ENCODE measurements around the gene SH2D3C.

Gene SH2D3C

GRCh38 chr9:127778280-127779135 lies at the start of gene SH2D3C:
SH2D3C (minus strand) TSS chr9:127778666; CDS start chr9:127778627, 39 bp downstream.
- DNase-seq: peak in 1 of 2 donors; percentile 64

GRCh38 chr9:127826253-127826913 lies 47.9 kb upstream of the SH2D3C start:
- DNase-seq: no peak

DNA sequence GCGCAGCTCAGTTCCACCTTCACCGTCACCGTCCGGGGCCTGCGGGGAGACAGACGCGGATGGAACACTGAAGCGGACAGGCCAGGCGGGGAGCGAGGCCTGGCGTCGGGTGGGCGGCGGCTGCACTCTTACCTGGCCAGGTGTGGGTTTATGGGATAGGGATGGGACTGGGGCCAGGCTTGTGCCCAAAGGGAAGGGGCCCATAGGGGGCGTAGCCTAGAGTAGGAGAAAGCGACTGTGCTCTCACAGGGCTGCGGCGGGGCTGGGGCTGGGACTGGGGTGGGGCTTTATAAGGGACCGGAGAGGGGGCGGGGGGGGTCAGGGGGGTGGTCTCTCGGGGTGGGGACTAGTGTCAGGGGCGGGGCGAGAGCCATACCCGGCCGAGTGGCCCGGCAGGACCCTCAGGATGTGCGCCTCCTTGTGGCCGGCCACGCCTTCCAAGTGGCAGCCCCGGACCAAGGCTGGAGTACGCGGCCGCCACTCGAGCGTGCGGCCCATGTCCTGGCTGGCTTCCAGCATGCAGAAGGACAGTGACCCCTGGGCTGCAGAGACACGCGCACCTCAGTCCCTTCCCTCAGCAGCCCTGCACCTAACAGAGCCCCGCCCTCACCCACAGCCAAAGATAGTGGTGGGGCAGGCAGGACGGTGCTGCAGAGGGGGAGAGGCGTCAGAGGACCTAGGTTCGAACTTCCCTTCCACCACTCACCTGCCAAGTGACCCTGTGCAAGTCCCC lies 47.0 kb upstream of the SH2D3C start:
- no peak for DNase-seq

DNA sequence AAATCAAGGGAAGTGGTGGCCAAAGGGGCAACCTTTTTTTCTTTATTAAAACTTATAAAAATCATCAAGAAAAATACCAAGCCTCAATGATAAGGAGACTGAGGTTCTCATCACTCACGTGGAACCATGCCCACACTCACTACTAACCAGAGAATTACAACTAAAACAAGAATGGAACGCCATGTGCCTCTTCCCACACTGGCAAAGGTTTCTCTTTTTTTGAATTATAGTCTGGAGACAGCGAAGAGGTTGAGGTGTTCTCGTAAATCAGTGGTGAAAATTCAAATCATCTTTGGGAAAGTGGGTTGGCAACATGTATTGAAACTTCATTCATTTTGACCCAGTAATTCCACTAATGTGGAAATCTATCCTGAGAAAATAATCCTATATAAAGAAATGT lies 43.6 kb upstream of the SH2D3C start:
- no peak for DNase-seq

GRCh38 chr9:127818574-127818973 lies 40.1 kb upstream of the SH2D3C start:
- no peak for DNase-seq

GRCh38 chr9:127817881-127818434 lies 39.5 kb upstream of the SH2D3C start:
- DNase-seq: no peak

- DNase-seq: no peak
Measured at GRCh38 chr9:127816728-127817127, 38.3 kb upstream of the SH2D3C start.

DNA sequence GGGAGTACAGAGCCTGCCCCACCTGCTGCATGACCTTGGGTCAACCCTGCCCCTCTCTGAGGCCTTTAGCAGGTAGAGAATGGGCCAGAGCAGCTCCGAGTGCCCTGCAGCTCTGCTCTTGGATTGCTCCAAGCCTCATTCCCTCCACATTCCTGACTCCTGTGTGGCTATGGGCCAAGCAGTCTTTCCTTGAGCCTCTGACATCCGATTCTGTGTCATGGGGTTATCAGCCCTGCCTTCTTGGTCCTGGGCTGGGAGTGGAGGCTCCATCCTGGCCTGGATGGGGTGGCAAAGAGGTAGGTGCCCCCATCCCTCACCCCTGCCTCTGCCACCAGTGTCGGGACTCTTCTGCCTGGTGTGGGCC lies 37.9 kb upstream of the SH2D3C start:
- no peak for DNase-seq

- DNase-seq: no peak
Measured at GRCh38 chr9:127815512-127816361, 37.3 kb upstream of the SH2D3C start.

DNA sequence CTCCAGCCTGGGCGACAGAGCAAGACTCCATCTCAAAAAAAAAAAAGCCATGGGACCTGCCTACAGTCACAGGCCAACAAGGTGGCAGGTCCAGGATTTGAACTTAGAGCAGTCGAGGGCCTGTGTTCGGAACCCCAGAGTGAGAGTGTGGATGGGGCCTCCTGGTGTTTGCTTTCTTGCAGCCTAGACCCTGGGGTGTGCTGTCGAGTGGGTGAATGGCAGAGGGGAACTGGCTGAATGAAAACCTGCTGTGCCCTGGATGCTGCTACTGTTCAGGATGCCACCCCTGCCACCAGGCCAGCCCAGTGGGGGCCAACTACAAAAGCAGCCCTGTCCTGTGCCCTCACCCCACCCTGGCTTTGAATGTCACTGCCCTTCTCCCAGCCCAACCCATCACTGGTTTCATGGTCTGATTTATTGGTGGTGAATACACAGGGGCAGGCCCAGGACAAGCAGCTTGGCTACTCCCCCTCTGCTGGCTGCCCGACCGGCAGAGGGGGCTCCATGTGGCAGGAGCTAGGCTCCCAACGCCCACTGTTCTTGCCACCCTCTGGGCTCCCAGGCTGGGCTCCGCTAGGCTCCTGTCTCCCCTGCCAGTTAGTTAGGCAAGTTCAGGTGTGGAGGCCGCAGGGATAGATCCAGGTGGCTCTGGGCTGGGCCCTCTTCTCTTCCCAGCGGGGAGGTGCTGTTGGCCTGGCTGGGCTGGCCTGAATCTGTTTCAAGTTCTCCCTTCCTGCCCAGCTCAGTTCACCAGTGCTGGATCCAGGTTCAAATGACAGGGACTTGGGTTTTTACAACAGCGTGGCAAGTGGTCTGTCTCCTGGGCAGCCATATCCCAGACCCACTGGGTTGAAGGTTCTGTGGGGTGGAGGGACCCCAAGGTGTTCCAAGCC lies 36.4 kb upstream of the SH2D3C start:
- no peak for DNase-seq

GRCh38 chr9:127813686-127814226 lies 35.3 kb upstream of the SH2D3C start:
- DNase-seq: no peak

DNA sequence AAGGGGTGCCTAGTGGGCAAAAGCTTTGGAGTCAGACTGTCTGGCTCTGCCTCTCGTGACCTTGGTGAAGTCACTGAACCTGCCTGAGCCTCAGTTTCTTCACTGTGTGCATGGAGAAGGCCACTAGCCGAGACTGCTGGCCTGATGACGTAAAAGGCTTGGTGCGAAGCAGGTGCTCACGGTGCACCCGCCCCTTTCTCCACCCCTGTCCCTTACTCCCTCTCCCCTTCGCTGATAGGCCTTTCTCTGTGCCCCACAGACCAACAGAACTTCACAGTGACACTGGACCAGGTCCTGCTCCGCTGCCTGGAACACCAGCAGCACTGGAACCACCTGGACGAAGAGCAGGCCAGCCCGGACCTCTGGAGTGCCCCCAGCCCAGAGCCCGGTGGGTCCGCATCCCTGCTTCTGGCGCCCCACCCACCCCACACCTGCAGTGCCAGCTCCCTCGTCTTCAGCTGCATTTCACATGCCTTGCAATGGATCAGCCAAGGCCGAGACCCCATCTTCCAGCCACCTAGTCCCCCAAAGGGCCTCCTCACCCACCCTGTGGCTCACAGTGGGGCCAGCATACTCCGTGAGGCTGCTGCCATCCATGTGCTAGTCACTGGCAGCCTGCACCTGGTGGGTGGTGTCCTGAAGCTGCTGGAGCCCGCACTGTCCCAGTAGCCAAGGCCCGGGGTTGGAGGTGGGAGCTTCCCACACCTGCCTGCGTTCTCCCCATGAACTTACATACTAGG lies 34.6 kb upstream of the SH2D3C start:
- DNase-seq: no peak

GRCh38 chr9:127812011-127812410 lies 33.5 kb upstream of the SH2D3C start:
- no peak for DNase-seq

- no peak for DNase-seq
Measured at GRCh38 chr9:127810378-127811187, 32.1 kb upstream of the SH2D3C start.

GRCh38 chr9:127809540-127810377 lies 31.3 kb upstream of the SH2D3C start:
- no peak for DNase-seq

DNA sequence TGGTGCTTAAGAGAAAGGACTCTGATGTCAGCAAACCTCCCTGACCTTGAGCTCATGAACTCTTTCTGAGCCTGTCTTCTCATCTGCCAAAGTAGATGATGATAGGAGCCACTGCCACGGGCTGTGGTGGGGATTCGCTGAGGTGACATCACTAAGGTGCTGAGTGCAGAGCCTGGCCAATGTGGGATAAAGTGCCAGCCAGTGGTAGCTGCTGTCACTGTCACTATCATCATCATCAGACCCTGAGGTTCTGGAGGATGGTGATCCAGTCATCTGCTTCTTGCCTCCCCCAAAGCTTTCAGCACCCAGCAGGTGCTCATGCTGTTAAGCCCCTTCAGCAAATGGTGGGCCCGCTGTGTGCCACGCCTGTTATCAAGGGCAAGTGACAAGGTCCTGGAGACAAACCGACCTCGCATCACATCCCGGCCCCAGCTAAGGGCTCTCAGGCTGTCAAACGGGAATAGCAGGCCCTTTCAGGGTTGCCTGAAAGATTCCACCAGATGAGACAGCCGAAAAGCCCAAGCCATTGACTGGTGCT lies 30.6 kb upstream of the SH2D3C start:
- no peak for DNase-seq

- DNase-seq: no peak
Measured at GRCh38 chr9:127808347-127809001, 30.0 kb upstream of the SH2D3C start.

- DNase-seq: no peak
Measured at GRCh38 chr9:127806871-127807270, 28.4 kb upstream of the SH2D3C start.

Measured in bone marrow (tissue), 2 donors.